Bronchial epithelial cell (primary cell): ENCODE measurements around the gene AP4M1. TPM values are rescaled to one million over a fixed set of nuclear protein-coding genes. Genes with fewer than 3 reads are reported as not detected.

ENCODE experiments used
- DNase-seq: peaks from one replicate; pipeline ENCODE4 v3.0.0-alpha.2; 2010; ENCODE audit warnings: low read depth
- FAIRE-seq: peaks from 2 replicates; lab custom pipeline; 2011; peaks lifted over from hg19 to GRCh38; lab: Jason Lieb, UNC
- H3K27me3 ChIP-seq: 2 replicates; pipeline ENCODE4 v1.5.1; 2011; ENCODE audit warnings: low read length; ENCODE audit not compliant: control insufficient read depth, insufficient read depth
- H3K36me3 ChIP-seq: 2 replicates; pipeline ENCODE4 v1.5.1; 2011; ENCODE audit warnings: low read length; ENCODE audit not compliant: control insufficient read depth, insufficient read depth
- H3K4me3 ChIP-seq: 2 replicates; pipeline ENCODE4 v1.5.1; 2011; ENCODE audit warnings: mild to moderate bottlenecking, low read depth, low read length, control low read depth
- total RNA-seq: library from RNA; depleted of rRNA; stranded (reverse); fragments of >200 nt; gene quantifications from 2 replicates; pipeline ENCODE4 v1.2.1, GENCODE V29; 2014
- TF ChIP-seq, protein P1 (sequence below): IDR thresholded peaks from 2 replicates; pipeline ENCODE4 v1.5.1; 2011; ENCODE audit warnings: mild to moderate bottlenecking, moderate library complexity, low read length, control low read depth, inconsistent platforms; ENCODE audit not compliant: insufficient read depth, severe bottlenecking

The AP4M1 gene
- total RNA-seq, 1 donor from 2014 or later: 22.6 TPM

- TF ChIP-seq, protein P1, sequence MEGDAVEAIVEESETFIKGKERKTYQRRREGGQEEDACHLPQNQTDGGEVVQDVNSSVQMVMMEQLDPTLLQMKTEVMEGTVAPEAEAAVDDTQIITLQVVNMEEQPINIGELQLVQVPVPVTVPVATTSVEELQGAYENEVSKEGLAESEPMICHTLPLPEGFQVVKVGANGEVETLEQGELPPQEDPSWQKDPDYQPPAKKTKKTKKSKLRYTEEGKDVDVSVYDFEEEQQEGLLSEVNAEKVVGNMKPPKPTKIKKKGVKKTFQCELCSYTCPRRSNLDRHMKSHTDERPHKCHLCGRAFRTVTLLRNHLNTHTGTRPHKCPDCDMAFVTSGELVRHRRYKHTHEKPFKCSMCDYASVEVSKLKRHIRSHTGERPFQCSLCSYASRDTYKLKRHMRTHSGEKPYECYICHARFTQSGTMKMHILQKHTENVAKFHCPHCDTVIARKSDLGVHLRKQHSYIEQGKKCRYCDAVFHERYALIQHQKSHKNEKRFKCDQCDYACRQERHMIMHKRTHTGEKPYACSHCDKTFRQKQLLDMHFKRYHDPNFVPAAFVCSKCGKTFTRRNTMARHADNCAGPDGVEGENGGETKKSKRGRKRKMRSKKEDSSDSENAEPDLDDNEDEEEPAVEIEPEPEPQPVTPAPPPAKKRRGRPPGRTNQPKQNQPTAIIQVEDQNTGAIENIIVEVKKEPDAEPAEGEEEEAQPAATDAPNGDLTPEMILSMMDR: no peak
- no peak for DNase-seq
- no peak for FAIRE-seq
- Histone ChIP-seq H3K27me3 (no peaks in the 10 kb centered on the region), H3K4me3 (no peak overlapping the region), H3K36me3 (peaks cover 9% of the 10 kb centered on the region)
Observed at GRCh38 chr7:100063376-100063775, 38.1 kb upstream of the AP4M1 start.

DNA sequence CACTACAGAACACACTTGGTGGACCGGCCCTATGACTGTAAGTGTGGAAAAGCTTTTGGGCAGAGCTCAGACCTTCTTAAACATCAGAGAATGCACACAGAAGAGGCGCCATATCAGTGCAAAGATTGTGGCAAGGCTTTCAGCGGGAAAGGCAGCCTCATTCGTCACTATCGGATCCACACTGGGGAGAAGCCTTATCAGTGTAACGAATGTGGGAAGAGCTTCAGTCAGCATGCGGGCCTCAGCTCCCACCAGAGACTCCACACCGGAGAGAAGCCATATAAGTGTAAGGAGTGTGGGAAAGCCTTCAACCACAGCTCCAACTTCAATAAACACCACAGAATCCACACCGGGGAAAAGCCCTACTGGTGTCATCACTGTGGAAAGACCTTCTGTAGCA is 37.3 kb upstream of the AP4M1 start:
- Histone ChIP-seq H3K36me3 (peaks cover 7% of the 10 kb centered on the region), H3K27me3 (no peaks in the 10 kb centered on the region), H3K4me3 (no peak overlapping the region)
- FAIRE-seq: no peak
- DNase-seq: no peak
- TF ChIP-seq, protein P1: no peak

DNA sequence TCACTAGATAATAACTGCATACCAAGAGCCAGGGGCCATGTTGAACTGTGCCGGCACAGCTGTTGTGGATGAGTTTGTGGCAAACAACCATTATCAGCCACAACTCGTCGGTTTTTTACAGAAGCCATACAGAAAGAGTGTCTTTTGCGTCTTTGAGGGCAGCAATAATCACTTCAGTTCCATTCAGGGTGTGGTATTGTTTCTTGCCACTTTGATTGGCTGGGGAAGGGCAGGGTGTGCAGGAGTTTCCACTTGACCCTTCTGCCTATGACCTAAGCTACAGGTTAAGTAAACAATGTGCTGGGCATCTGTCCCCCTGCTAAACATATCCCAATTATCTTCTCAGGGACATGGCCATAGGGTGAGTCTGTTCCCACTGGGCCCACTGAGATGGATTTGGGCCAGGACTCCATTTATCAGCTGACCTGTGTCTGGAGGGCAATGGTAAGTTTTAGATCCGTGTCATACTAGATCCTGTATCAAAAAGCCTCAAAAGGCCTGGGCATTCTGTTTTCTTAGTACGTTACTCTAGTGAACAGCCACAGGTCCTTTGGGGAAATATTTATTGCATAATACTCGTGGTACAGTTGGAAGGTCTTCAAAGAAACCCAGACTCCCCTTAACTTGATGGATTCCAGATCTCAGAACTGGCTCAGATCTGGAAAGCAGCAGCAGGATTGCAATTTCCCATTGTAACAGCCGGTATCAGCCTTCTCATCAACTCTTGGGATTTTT is 35.8 kb upstream of the AP4M1 start:
- FAIRE-seq: no peak
- peaks cover 11% of the 10 kb centered on the region for H3K36me3 ChIP-seq

GRCh38 chr7:100066953-100067352 is 34.5 kb upstream of the AP4M1 start:
- FAIRE-seq (no peak), DNase-seq (no peak)
- no peak overlapping the region for H3K4me3 ChIP-seq
- TF ChIP-seq, protein P1: no peak
- no peaks in the 10 kb centered on the region for H3K27me3 ChIP-seq
- peaks cover 23% of the 10 kb centered on the region for H3K36me3 ChIP-seq

More for the DNA sequence above, 35.8 kb upstream of the AP4M1 start:
- TF ChIP-seq, protein P1: no peak
- no peak for DNase-seq
- Histone ChIP-seq H3K27me3 (no peaks in the 10 kb centered on the region), H3K4me3 (no peak overlapping the region)

DNA sequence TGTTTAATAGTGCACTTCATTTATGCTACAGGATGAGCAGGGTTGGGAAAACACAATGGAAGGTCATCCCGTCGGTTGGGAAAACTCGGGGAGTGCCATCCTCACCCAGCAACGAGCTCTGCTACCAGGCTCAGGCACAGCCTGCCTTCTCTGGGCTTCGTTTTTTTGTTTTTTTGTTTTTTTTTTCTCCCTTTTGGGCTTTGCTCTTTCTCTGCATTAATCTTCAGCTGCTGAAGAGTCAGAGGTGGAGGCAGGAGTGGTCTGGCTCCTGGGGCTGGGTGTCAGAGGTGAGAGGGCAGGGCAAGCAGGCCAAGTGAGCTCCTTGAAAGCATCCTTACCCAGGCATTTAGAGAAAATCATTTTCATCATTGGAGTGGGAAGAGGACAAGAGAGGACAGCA is 31.5 kb upstream of the AP4M1 start:
- DNase-seq: no peak
- Histone ChIP-seq H3K4me3 (no peak overlapping the region), H3K36me3 (peaks cover 34% of the 10 kb centered on the region), H3K27me3 (no peaks in the 10 kb centered on the region)
- TF ChIP-seq, protein P1: no peak
- FAIRE-seq: no peak
